Epithelial cell of esophagus (primary cell): ENCODE measurements around the gene RPL36A.

Experiments
- DNase-seq: peaks from one replicate; pipeline ENCODE4 v3.0.0; 2010; ENCODE audit warnings: low read depth
- H3K4me3 ChIP-seq: 2 replicates; pipeline ENCODE4 v1.5.1; 2011; ENCODE audit warnings: mild to moderate bottlenecking, low read length, control low read depth
- CTCF ChIP-seq: IDR thresholded peaks from 2 replicates; pipeline ENCODE4 v1.5.1; 2011; ENCODE audit warnings: low read depth, mild to moderate bottlenecking, low read length, control low read depth, inconsistent platforms; ENCODE audit not compliant: insufficient read depth; ENCODE audit errors: missing control alignments

Gene RPL36A

DNA sequence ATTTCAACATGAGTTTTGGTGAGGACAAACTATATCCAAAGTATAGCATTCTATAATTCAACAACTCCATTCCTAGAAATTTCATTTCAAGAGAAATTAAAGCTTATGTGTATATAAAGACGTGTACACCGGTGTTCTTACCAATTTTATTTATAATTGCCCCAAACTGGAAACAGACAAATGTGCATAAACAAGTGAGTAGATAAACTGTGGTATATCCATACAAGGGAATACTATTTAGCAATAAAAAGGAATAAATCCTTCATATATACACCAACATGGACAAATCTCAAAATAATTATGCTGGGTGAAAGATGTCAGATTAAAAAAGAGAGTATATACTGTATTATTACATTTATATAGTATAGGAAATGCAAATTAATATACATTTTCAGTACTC, 37.1 kb downstream of the RPL36A start:
- DNase-seq = no peak
- TF ChIP-seq CTCF = no peak

GRCh38 chrX:101429934-101430333, 39.1 kb downstream of the RPL36A start:
- no peak for TF ChIP-seq CTCF
- DNase-seq = peak; percentile 12
- no peak overlapping the region for H3K4me3 ChIP-seq

More for the DNA sequence above, 37.1 kb downstream of the RPL36A start:
- H3K4me3 ChIP-seq = no peak overlapping the region

- no peak overlapping the region for H3K4me3 ChIP-seq
- DNase-seq = peak; percentile 7
Measured at GRCh38 chrX:101430457-101431078, 39.8 kb downstream of the RPL36A start.

GRCh38 chrX:101442085-101442484, 51.3 kb downstream of the RPL36A start:
- no peak for DNase-seq
- H3K4me3 ChIP-seq = no peak overlapping the region
- TF ChIP-seq CTCF = no peak

More at GRCh38 chrX:101430457-101431078, 39.8 kb downstream of the RPL36A start:
- no peak for TF ChIP-seq CTCF
